ENCODE results near the gene RPL15. TPM values are rescaled to one million over a fixed set of nuclear protein-coding genes. Genes with fewer than 3 reads are reported as not detected.
"Not testable (repeated sequence)": the region's sequence is repeated elsewhere in the genome, so short reads cannot be mapped to it uniquely, and the experiment has no call there.

The RPL15 gene
- polyA plus RNA-seq, 4 donors = 1,526 to 3,526 (median 2,791) TPM

- FAIRE-seq (no peak), DNase-seq (no peak)
- no peaks in the 10 kb centered on the region for H3K4me1 ChIP-seq (ENCODE audit: control insufficient read depth in 3 of 3, insufficient read depth in 2 of 3, low read depth in 1 of 3, low read length in 2 of 3)
- no peak overlapping the region for H3K4me3 ChIP-seq (ENCODE audit: low read depth in 1 of 3, low read length in 3 of 3)
- H3K27me3 ChIP-seq (ENCODE audit: control insufficient read depth in 3 of 3, insufficient read depth in 3 of 3, low read length in 3 of 3) = no peaks in the 10 kb centered on the region
- no peak overlapping the region for H3K27ac ChIP-seq (ENCODE audit: low read depth in 1 of 3, low read length in 2 of 3)
- H3K36me3 ChIP-seq (ENCODE audit: control insufficient read depth in 3 of 3, insufficient read depth in 2 of 3, low read depth in 1 of 3, low read length in 3 of 3) = peaks cover 0 to 27% (median 3%) of the 10 kb centered on the region in 3 donors
- H3K9me3 ChIP-seq (ENCODE audit: control insufficient read depth in 2 of 2, insufficient read depth in 1 of 2, low read depth in 1 of 2, low read length in 1 of 2) = peaks cover 0 to 5% of the 10 kb centered on the region in 2 donors
- WGBS, 3 donors = 80 to 86% (median 84%) methylated on average over 8 of the region's 8 CpGs
Measured at GRCh38 chr3:23894254-23895061, 22.5 kb upstream of the RPL15 start.

- no peaks in the 10 kb centered on the region for H3K27me3 ChIP-seq (ENCODE audit: control insufficient read depth in 3 of 3, insufficient read depth in 3 of 3, low read length in 3 of 3)
- FAIRE-seq (no peak), DNase-seq (no peak)
- no peaks in the 10 kb centered on the region for H3K4me1 ChIP-seq (ENCODE audit: control insufficient read depth in 3 of 3, insufficient read depth in 2 of 3, low read depth in 1 of 3, low read length in 2 of 3)
- peaks cover 0 to 5% of the 10 kb centered on the region in 2 donors for H3K9me3 ChIP-seq (ENCODE audit: control insufficient read depth in 2 of 2, insufficient read depth in 1 of 2, low read depth in 1 of 2, low read length in 1 of 2)
- peaks cover 0 to 29% (median 4%) of the 10 kb centered on the region in 3 donors for H3K36me3 ChIP-seq (ENCODE audit: control insufficient read depth in 3 of 3, insufficient read depth in 2 of 3, low read depth in 1 of 3, low read length in 3 of 3)
- no peak overlapping the region for H3K27ac ChIP-seq (ENCODE audit: low read depth in 1 of 3, low read length in 2 of 3)
- H3K4me3 ChIP-seq (ENCODE audit: low read depth in 1 of 3, low read length in 3 of 3) = no peak overlapping the region
- 95 to 96% (median 96%) methylated on average over 4 of the region's 4 CpGs for WGBS, 3 donors
Measured at GRCh38 chr3:23895181-23895580, 21.8 kb upstream of the RPL15 start.

- Histone ChIP-seq H3K4me3 (ENCODE audit: low read depth in 1 of 3, low read length in 3 of 3) (no peak overlapping the region), H3K4me1 (ENCODE audit: control insufficient read depth in 3 of 3, insufficient read depth in 2 of 3, low read depth in 1 of 3, low read length in 2 of 3) (no peaks in the 10 kb centered on the region), H3K27ac (ENCODE audit: low read depth in 1 of 3, low read length in 2 of 3) (no peak overlapping the region), H3K27me3 (ENCODE audit: control insufficient read depth in 3 of 3, insufficient read depth in 3 of 3, low read length in 3 of 3) (no peaks in the 10 kb centered on the region), H3K36me3 (ENCODE audit: control insufficient read depth in 3 of 3, insufficient read depth in 2 of 3, low read depth in 1 of 3, low read length in 3 of 3) (peaks cover 2 to 27% (median 2%) of the 10 kb centered on the region in 3 donors), H3K9me3 (ENCODE audit: control insufficient read depth in 2 of 2, insufficient read depth in 1 of 2, low read depth in 1 of 2, low read length in 1 of 2) (peaks cover 0 to 5% of the 10 kb centered on the region in 2 donors)
- FAIRE-seq (no peak), DNase-seq (no peak)
- WGBS, 3 donors = 83 to 90% (median 85%) methylated on average over 6 of the region's 6 CpGs
Measured at GRCh38 chr3:23900744-23901143, 16.2 kb upstream of the RPL15 start.

- H3K36me3 ChIP-seq (ENCODE audit: control insufficient read depth in 3 of 3, insufficient read depth in 2 of 3, low read depth in 1 of 3, low read length in 3 of 3) = peaks cover 2 to 26% (median 2%) of the 10 kb centered on the region in 3 donors
- H3K27me3 ChIP-seq (ENCODE audit: control insufficient read depth in 3 of 3, insufficient read depth in 3 of 3, low read length in 3 of 3) = no peaks in the 10 kb centered on the region
- no peak overlapping the region for H3K27ac ChIP-seq (ENCODE audit: low read depth in 1 of 3, low read length in 2 of 3)
- no peak for DNase-seq
- no peaks in the 10 kb centered on the region for H3K4me1 ChIP-seq (ENCODE audit: control insufficient read depth in 3 of 3, insufficient read depth in 2 of 3, low read depth in 1 of 3, low read length in 2 of 3)
- FAIRE-seq = no peak
- H3K9me3 ChIP-seq (ENCODE audit: control insufficient read depth in 2 of 2, insufficient read depth in 1 of 2, low read depth in 1 of 2, low read length in 1 of 2) = no peaks in the 10 kb centered on the region
- no peak overlapping the region for H3K4me3 ChIP-seq (ENCODE audit: low read depth in 1 of 3, low read length in 3 of 3)
Measured at GRCh38 chr3:23904545-23904944, 12.4 kb upstream of the RPL15 start.

GRCh38 chr3:23909341-23909740 is 7.6 kb upstream of the RPL15 start:
- Histone ChIP-seq H3K27ac (ENCODE audit: low read depth in 1 of 3, low read length in 2 of 3) (no peak overlapping the region), H3K36me3 (ENCODE audit: control insufficient read depth in 3 of 3, insufficient read depth in 2 of 3, low read depth in 1 of 3, low read length in 3 of 3) (peaks cover 0 to 14% (median 0%) of the 10 kb centered on the region in 3 donors), H3K27me3 (ENCODE audit: control insufficient read depth in 3 of 3, insufficient read depth in 3 of 3, low read length in 3 of 3) (no peaks in the 10 kb centered on the region), H3K4me1 (ENCODE audit: control insufficient read depth in 3 of 3, insufficient read depth in 2 of 3, low read depth in 1 of 3, low read length in 2 of 3) (peaks cover 0 to 3% (median 0%) of the 10 kb centered on the region in 3 donors), H3K4me3 (ENCODE audit: low read depth in 1 of 3, low read length in 3 of 3) (no peak overlapping the region), H3K9me3 (ENCODE audit: control insufficient read depth in 2 of 2, insufficient read depth in 1 of 2, low read depth in 1 of 2, low read length in 1 of 2) (no peaks in the 10 kb centered on the region)
- FAIRE-seq (no peak), DNase-seq (no peak)
- 85 to 88% (median 88%) methylated on average over 7 of the region's 7 CpGs for WGBS, 3 donors

GRCh38 chr3:23911397-23911796 is 5.5 kb upstream of the RPL15 start:
- H3K27me3 ChIP-seq (ENCODE audit: control insufficient read depth in 3 of 3, insufficient read depth in 3 of 3, low read length in 3 of 3) = no peaks in the 10 kb centered on the region
- no peaks in the 10 kb centered on the region for H3K9me3 ChIP-seq (ENCODE audit: control insufficient read depth in 2 of 2, insufficient read depth in 1 of 2, low read depth in 1 of 2, low read length in 1 of 2)
- peaks cover 0 to 12% (median 5%) of the 10 kb centered on the region in 3 donors for H3K4me1 ChIP-seq (ENCODE audit: control insufficient read depth in 3 of 3, insufficient read depth in 2 of 3, low read depth in 1 of 3, low read length in 2 of 3)
- 91 to 94% (median 92%) methylated on average over 2 of the region's 2 CpGs for WGBS, 3 donors
- no peak for DNase-seq
- H3K4me3 ChIP-seq (ENCODE audit: low read depth in 1 of 3, low read length in 3 of 3) = no peak overlapping the region
- no peak for FAIRE-seq
- H3K27ac ChIP-seq (ENCODE audit: low read depth in 1 of 3, low read length in 2 of 3) = no peak overlapping the region
- peaks cover 0 to 14% (median 0%) of the 10 kb centered on the region in 3 donors for H3K36me3 ChIP-seq (ENCODE audit: control insufficient read depth in 3 of 3, insufficient read depth in 2 of 3, low read depth in 1 of 3, low read length in 3 of 3)

- not testable (repeated sequence) for H3K27me3 ChIP-seq (ENCODE audit: control insufficient read depth in 3 of 3, insufficient read depth in 3 of 3, low read length in 3 of 3); H3K9me3 ChIP-seq (ENCODE audit: control insufficient read depth in 2 of 2, insufficient read depth in 1 of 2, low read depth in 1 of 2, low read length in 1 of 2); FAIRE-seq; H3K4me3 ChIP-seq (ENCODE audit: low read depth in 1 of 3, low read length in 3 of 3); H3K27ac ChIP-seq (ENCODE audit: low read depth in 1 of 3, low read length in 2 of 3); DNase-seq
- 77 to 90% (median 84%) methylated on average over 3 of the region's 3 CpGs for WGBS, 3 donors
- Histone ChIP-seq H3K4me1 (ENCODE audit: control insufficient read depth in 3 of 3, insufficient read depth in 2 of 3, low read depth in 1 of 3, low read length in 2 of 3) (peaks cover 0 to 12% (median 5%) of the 10 kb centered on the region in 3 donors), H3K36me3 (ENCODE audit: control insufficient read depth in 3 of 3, insufficient read depth in 2 of 3, low read depth in 1 of 3, low read length in 3 of 3) (peaks cover 0 to 14% (median 0%) of the 10 kb centered on the region in 3 donors)
Measured at GRCh38 chr3:23912335-23912734, 4.6 kb upstream of the RPL15 start.

- WGBS, 3 donors = 84 to 88% (median 88%) methylated on average over 1 of the region's 1 CpG
- no peak overlapping the region for H3K4me3 ChIP-seq (ENCODE audit: low read depth in 1 of 3, low read length in 3 of 3)
- peaks cover 0 to 17% (median 3%) of the 10 kb centered on the region in 3 donors for H3K36me3 ChIP-seq (ENCODE audit: control insufficient read depth in 3 of 3, insufficient read depth in 2 of 3, low read depth in 1 of 3, low read length in 3 of 3)
- no peak for DNase-seq
- no peak overlapping the region for H3K27ac ChIP-seq (ENCODE audit: low read depth in 1 of 3, low read length in 2 of 3)
- peaks cover 0 to 12% (median 5%) of the 10 kb centered on the region in 3 donors for H3K4me1 ChIP-seq (ENCODE audit: control insufficient read depth in 3 of 3, insufficient read depth in 2 of 3, low read depth in 1 of 3, low read length in 2 of 3)
- H3K9me3 ChIP-seq (ENCODE audit: control insufficient read depth in 2 of 2, insufficient read depth in 1 of 2, low read depth in 1 of 2, low read length in 1 of 2) = no peaks in the 10 kb centered on the region
- H3K27me3 ChIP-seq (ENCODE audit: control insufficient read depth in 3 of 3, insufficient read depth in 3 of 3, low read length in 3 of 3) = no peaks in the 10 kb centered on the region
- no peak for FAIRE-seq
Measured at GRCh38 chr3:23913182-23913581, 3.8 kb upstream of the RPL15 start.

Measured in small intestine (tissue), 7 donors.